ENCODE results near the gene GBGT1.
"Not testable (repeated sequence)": the region's sequence is repeated elsewhere in the genome, so short reads cannot be mapped to it uniquely, and the experiment has no call there.

GBGT1 gene

DNA sequence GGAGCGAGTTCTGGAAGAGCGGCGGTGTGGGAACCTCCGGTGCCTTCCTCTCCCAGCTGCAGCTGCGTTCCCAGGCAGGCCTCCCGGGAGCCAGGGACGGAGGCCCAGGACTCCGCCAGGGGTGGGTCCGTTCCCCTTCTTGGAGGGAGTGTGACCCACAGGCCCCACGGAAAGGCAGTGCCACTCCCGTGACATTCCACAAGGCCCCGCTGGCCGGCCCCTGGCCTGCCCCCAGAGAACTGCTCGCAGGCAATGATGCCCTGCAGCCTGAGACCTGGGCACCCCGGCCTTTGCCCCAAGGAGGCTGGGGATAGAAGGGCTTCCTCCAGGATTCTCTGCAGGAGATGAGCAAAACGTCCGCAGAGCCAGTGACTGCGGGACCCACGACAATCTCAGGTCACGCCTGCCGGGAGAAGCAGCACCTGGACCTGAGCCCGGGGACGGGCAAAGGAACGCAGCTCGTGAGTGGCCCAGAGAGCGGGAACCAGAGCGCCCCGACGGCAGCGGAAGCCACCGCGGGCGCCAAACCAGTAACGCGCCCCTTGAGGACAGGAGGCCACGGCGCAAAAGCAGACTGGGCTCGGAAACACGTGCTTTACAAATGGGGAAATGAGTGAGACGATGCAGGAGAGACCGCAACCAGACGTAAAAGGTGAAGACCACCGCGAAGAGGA is 36.1 kb upstream of the GBGT1 start:
- in situ Hi-C loops (cut with MboI; ENCODE audit: low sequenced_read_pairs), result loop anchor here (25.0 kb wide), 1 partner anchor 288 kb away; the partner anchor contains the start of gene SLC2A6

GRCh38 chr9:133195029-133195428 is 31.3 kb upstream of the GBGT1 start:
- in situ Hi-C loops (cut with MboI; ENCODE audit: low sequenced_read_pairs), result loop anchor here (25.0 kb wide), 1 partner anchor 292 kb away; the partner anchor contains the start of gene SLC2A6

- in situ Hi-C loops (cut with MboI; ENCODE audit: low sequenced_read_pairs), result loop anchor here (25.0 kb wide), 1 partner anchor 293 kb away; the partner anchor contains the start of gene SLC2A6
These were observed 30.9 kb upstream of the GBGT1 start for GRCh38 chr9:133194597-133194996.

GRCh38 chr9:133191989-133192388 is 28.3 kb upstream of the GBGT1 start:
- in situ Hi-C loops (cut with MboI; ENCODE audit: low sequenced_read_pairs), result loop anchor here (25.0 kb wide), 1 partner anchor 295 kb away; the partner anchor contains the start of gene SLC2A6

DNA sequence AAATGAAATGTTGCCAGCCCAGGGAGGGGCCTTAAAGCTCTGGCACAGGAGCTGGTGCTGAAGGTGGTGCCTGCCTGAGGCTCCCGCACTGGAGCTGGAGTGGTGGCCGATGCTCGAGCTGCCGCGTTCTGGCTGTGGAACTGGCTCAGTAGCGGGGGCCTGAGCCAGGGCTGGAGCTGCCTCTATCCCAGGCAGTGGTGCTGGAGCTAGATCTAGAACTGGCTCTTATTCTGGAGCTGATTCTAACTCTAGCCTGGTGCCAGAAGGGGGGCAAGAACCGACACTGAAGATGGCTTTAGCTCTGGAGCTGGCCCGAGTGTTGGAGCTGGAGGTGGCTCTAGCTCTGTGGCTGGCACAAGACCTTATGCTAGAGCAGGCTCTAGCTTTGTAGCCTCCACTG is 26.1 kb upstream of the GBGT1 start:
- in situ Hi-C loops (cut with MboI; ENCODE audit: low sequenced_read_pairs), result loop anchor here (25.0 kb wide), 1 partner anchor 297 kb away; the partner anchor contains the start of gene SLC2A6

- in situ Hi-C loops (cut with MboI; ENCODE audit: low sequenced_read_pairs), result loop anchor here (25.0 kb wide), 1 partner anchor 298 kb away; the partner anchor contains the start of gene SLC2A6
These were observed 25.1 kb upstream of the GBGT1 start for GRCh38 chr9:133188843-133189180.

- in situ Hi-C loops (cut with MboI; ENCODE audit: low sequenced_read_pairs), result loop anchor here (25.0 kb wide), 1 partner anchor 299 kb away; the partner anchor contains the start of gene SLC2A6
These were observed 24.5 kb upstream of the GBGT1 start for GRCh38 chr9:133188006-133188842.

DNA sequence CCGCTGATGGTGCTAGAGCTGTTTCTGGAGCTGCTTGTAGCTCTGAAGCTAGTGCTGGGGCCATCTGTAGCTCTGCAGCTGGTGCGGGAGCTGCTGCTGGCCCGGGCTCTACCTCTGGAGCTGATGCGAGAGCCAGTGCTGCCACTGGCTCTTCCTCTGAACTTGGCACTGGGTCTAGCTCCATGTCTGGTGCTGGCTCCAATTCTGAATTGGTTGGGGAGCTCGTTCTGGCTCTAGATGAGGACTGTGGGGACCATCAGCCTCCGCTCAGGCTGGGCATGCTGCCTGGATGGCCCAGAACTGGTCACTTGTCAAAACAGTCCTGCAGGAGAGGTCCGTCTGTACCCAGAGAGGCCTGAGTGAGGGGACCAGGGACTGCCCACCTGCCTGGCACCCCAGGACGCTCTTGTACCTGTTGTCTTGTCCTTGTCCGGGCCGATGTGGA is 23.9 kb upstream of the GBGT1 start:
- in situ Hi-C loops (cut with MboI; ENCODE audit: low sequenced_read_pairs), result loop anchor here (25.0 kb wide), 1 partner anchor 300 kb away; the partner anchor contains the start of gene SLC2A6

- in situ Hi-C loops (cut with MboI; ENCODE audit: low sequenced_read_pairs), result loop anchor here (25.0 kb wide), 1 partner anchor 301 kb away; the partner anchor contains the start of gene SLC2A6
These were observed 23.0 kb upstream of the GBGT1 start for GRCh38 chr9:133186736-133187135.

DNA sequence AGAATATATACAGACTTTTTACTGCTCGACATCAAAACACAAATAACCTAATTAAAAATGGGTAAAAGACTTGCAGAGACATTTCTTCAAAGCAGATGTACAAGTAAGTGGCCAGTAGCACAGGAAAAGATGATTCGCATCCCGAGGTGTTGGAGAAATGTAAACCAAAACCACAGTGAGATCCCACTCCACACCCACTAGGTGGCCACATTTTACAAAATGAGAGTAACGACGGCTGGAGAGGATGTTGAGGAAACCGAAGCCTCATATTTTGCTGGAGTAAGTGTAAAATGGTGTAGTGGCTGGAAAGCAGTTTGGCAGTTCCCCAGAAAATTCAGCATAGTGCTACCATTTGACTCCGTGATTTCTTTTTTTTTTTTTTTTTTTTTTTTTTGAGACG is 21.3 kb upstream of the GBGT1 start:
- in situ Hi-C loops (cut with MboI; ENCODE audit: low sequenced_read_pairs), result loop anchor here (25.0 kb wide), 1 partner anchor 302 kb away; the partner anchor contains the start of gene SLC2A6

GRCh38 chr9:133182151-133182550 is 18.4 kb upstream of the GBGT1 start:
- in situ Hi-C loops (cut with MboI; ENCODE audit: low sequenced_read_pairs), result loop anchor here (25.0 kb wide), 1 partner anchor 305 kb away; the partner anchor contains the start of gene SLC2A6

- in situ Hi-C loops (cut with MboI; ENCODE audit: low sequenced_read_pairs), result loop anchor here (25.0 kb wide), 1 partner anchor 306 kb away; the partner anchor contains the start of gene SLC2A6
These were observed 17.8 kb upstream of the GBGT1 start for GRCh38 chr9:133181561-133181960.

DNA sequence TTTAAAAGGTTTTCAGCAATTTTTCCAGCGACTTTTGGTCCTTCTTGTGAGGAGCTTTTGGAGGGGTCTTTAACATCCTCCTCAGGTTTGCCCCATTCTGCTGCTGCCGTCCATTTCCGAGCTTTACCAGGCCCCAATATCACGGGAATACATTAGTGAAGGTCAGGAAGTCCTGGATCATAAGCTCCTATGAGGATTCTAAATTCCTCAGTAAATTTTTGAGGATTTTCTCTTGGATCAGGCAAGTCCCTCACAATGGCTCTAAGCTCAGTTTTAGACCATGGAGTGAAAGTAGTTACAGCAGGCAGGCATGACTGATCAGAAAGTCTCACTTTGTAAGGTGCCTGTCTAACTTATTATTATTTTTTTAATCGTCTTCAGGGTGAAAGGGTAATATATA is 17.2 kb upstream of the GBGT1 start:
- in situ Hi-C loops (cut with MboI; ENCODE audit: low sequenced_read_pairs), result loop anchor here (25.0 kb wide), 1 partner anchor 306 kb away; the partner anchor contains the start of gene SLC2A6

DNA sequence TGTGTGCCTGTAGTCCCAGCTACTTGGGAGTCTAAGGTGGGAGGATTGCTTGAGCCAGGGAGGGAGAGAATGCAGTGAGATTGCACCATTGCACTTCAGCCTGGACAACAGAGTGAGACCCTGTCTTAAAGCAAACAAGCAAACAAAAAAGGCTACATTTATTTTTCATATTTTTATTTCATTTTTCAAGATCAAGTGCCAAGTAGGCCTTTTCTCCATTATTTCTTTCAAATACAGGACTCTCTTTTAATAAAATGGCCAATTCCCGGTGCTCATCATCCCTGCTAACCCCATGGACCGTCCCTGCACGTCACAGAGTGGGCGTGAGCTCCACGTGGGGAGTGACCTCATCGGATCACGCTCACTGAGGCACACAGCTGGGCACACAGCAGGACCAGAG is 9.3 kb upstream of the GBGT1 start:
- in situ Hi-C loops (cut with MboI; ENCODE audit: low sequenced_read_pairs), result no loop called here

DNA sequence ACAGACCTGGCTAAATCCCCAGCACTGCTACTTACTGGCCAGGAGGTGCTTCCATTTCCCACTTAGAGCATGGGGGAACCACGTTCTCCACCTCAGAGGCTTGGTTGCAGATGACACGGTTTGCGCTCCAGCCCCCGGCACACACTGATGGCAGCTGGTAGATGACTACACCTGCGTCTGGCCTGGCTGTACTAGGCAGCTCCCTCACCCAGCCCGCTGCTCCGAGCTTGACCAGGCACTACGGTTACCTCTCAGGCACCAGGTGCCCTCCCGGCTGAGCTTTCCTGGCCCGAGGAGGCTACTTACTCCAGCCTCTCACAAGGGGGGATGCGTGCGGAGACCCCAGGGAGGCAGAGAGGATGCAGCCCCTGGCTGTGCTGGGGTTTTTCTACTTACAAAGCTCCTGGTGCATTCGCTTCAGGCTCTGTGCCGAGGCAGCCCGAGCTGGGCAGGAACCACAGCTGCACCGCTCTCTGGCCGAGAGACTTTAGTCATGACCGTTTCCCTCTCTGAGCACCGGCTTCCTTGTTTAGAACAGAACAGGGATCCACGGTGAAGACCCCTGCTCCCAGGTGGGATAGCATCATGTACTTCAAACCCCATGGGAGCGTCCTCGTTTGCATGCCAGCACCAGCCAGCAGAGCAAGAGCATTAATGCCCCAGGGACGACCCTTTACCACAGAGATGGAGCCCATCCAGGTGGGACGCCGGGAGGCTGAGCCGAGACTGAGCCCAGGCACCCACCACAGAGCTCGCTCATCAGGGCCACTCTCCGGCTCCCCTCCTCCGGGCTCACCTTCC is 7.6 kb upstream of the GBGT1 start:
- in situ Hi-C loops (cut with MboI; ENCODE audit: low sequenced_read_pairs), result no loop called here

GRCh38 chr9:133170716-133171115 is 7.0 kb upstream of the GBGT1 start:
- in situ Hi-C loops (cut with MboI; ENCODE audit: low sequenced_read_pairs), result no loop called here

DNA sequence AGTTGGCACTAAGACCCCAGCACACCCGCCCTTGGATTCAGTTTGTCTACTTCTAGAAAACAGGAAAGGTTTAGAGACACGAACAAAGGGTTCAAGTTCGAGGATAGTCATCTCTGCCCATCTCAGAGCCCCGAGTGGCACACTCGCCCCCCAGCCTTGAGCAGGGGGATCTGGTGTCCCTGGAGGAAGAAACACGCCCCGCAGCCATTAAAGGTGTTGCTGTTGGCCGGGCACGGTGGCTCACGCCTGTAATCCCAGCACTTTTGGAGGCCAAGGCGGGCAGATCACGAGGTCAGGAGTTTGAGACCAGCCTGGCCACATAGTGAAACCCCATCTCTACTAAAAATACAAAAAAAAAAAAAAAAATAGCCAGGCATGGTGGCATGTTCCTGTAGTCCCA is 6.0 kb upstream of the GBGT1 start:
- in situ Hi-C loops (cut with MboI; ENCODE audit: low sequenced_read_pairs), result not testable (repeated sequence)

- in situ Hi-C loops (cut with MboI; ENCODE audit: low sequenced_read_pairs), result no loop called here
These were observed 5.4 kb upstream of the GBGT1 start for GRCh38 chr9:133169102-133169501.

DNA sequence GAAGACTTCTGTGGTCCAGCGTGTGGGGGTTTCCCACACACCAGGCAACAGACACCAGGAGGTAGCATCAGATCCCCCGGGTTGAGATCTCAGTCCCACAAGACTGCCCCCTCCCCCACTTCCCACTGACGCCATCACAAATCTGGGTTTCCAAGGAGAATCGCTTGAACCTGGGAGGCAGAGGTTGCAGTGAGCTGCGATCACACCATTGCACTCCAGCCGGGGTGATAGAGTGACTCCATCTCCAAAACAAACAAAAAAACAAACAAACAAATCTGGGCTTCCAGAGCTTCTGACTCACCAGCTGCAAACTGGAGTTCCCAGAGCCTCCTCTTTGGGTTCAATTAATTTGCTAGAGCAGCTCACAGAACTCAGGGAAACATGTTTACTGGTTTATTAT is 4.7 kb upstream of the GBGT1 start:
- in situ Hi-C loops (cut with MboI; ENCODE audit: low sequenced_read_pairs), result no loop called here

- in situ Hi-C loops (cut with MboI; ENCODE audit: low sequenced_read_pairs), result no loop called here
These were observed 4.1 kb upstream of the GBGT1 start for GRCh38 chr9:133167769-133168168.
